K562 (cell line): ENCODE measurements around the gene DIPK1B. TPM values are rescaled to one million over a fixed set of nuclear protein-coding genes. Genes with fewer than 3 reads are reported as not detected.

Experiments used
- ATF7 ChIP-seq: fragments of 450-650 bp; IDR thresholded peaks from 2 replicates; pipeline ENCODE4 v1.7.1; 2014; ENCODE audit warnings: mild to moderate bottlenecking, moderate library complexity
- DDX20 ChIP-seq: fragments of 450-650 bp; IDR thresholded peaks from 2 replicates; pipeline ENCODE4 v1.6.1; 2016; ENCODE audit warnings: missing genetic modification characterization, low read depth, mild to moderate bottlenecking, missing compliant biosample characterization, moderate library complexity
- ELF2 ChIP-seq: fragments of 250-450 bp; sonication (Bioruptor Pico); IDR thresholded peaks from 2 replicates; pipeline ENCODE4 v1.5.0; 2021; ENCODE audit warnings: mild to moderate bottlenecking
- JUN ChIP-seq, 2 experiments: sonication (generic) in 1 of 2; formaldehyde crosslinking in 1 of 2; IDR thresholded peaks; 2 replicates each; pipeline versions ENCODE4 v1.6.1 to v1.8.0; 2012 to 2022; ENCODE audit warnings: borderline replicate concordance in 2 of 2, mild to moderate bottlenecking in 2 of 2, improper control_type of control experiment in 1 of 2, low read depth in 1 of 2, low read length in 1 of 2, missing genetic modification reagents in 1 of 2
- NCOA6 ChIP-seq: fragments of 450-650 bp; IDR thresholded peaks from 2 replicates; pipeline ENCODE4 v1.6.1; 2017; ENCODE audit warnings: mild to moderate bottlenecking
- OTX1 ChIP-seq: fragments of 450-650 bp; formaldehyde crosslinking; IDR thresholded peaks from 2 replicates; pipeline ENCODE4 v1.4.0; 2022; ENCODE audit warnings: mild to moderate bottlenecking
- PTTG1 ChIP-seq: fragments of 450-650 bp; IDR thresholded peaks from 2 replicates; pipeline ENCODE4 v1.6.1; 2016; ENCODE audit warnings: low read depth, mild to moderate bottlenecking, missing genetic modification characterization, missing compliant biosample characterization
- RAD21 ChIP-seq, 2 experiments: fragments of 250-450 bp in 1 of 2; fragments of 450-650 bp in 1 of 2; sonication (Bioruptor Pico) in 1 of 2; formaldehyde crosslinking in 1 of 2; IDR thresholded peaks in 1 of 2; conservative IDR thresholded peaks in 1 of 2; 2 replicates each; pipeline versions ENCODE4 v1.4.0 to v1.8.0; 2020 to 2022; ENCODE audit warnings: mild to moderate bottlenecking in 2 of 2, moderate library complexity in 1 of 2
- SAFB ChIP-seq: fragments of 200-400 bp; formaldehyde crosslinking; IDR thresholded peaks from 2 replicates; pipeline ENCODE4 v1.6.1; 2017; ENCODE audit warnings: low read depth, low read length, borderline replicate concordance
- SRSF7 ChIP-seq: fragments of 200-400 bp; formaldehyde crosslinking; optimal IDR thresholded peaks from 2 replicates; pipeline ENCODE3; 2017; ENCODE audit warnings: mild to moderate bottlenecking, low read depth, low read length
- ZNF436 ChIP-seq: fragments of 250-450, 450-650 bp; sonication (Bioruptor Pico); formaldehyde crosslinking; IDR thresholded peaks from 2 replicates; pipeline ENCODE4 v1.7.0; 2020; ENCODE audit warnings: mild to moderate bottlenecking
- ZNF445 ChIP-seq: fragments of 250-450 bp; sonication (Bioruptor Pico); IDR thresholded peaks from 2 replicates; pipeline ENCODE4 v1.4.0; 2020; ENCODE audit warnings: low read depth, mild to moderate bottlenecking, moderate library complexity
- polyA plus RNA-seq, 8 experiments: library from polyadenylated mRNA; depleted of rRNA in 4 of 8; stranded (reverse) in 5 of 8; unstranded in 3 of 8; fragments of >200 nt; fragmentation: Nextera tagmentation in 2 of 8; fragmentation: Illumina TruSeq in 1 of 8; extraction: Ambion mirVana in 2 of 8; extraction: Trizol in 1 of 8; gene quantifications; 2 replicates each; pipeline versions ENCODE4 v1.2.1 to v1.2.3, GENCODE V29; 2011 to 2014; ENCODE audit warnings: inconsistent platforms in 1 of 8, missing spikeins in 1 of 8
- total RNA-seq, 7 experiments: library from RNA; depleted of rRNA in 6 of 7; stranded (reverse); fragments of >200 nt in 6 of 7; fragmentation: Illumina TruSeq in 2 of 7; extraction: Trizol in 2 of 7; gene quantifications; 2 replicates each; pipeline versions ENCODE4 v1.2.1 to v1.2.3, GENCODE V29; 2011 to 2021; ENCODE audit warnings: low replicate concordance in 1 of 7
- TF ChIP-seq, protein P1 (sequence below): fragments of 450-650 bp; IDR thresholded peaks from 2 replicates; pipeline ENCODE4 v1.7.1; 2018; ENCODE audit warnings: mild to moderate bottlenecking, low read depth; ENCODE audit not compliant: partially characterized antibody
- TF ChIP-seq, protein P2 (sequence below), 2 experiments: fragments of 450-650 bp; conservative IDR thresholded peaks; 2 replicates each; pipeline ENCODE4 v1.6.1; 2017; ENCODE audit warnings: mild to moderate bottlenecking in 2 of 2, moderate library complexity in 2 of 2
- TF ChIP-seq, protein P3 (sequence below): sonication (generic); formaldehyde crosslinking; IDR thresholded peaks from 2 replicates; pipeline ENCODE4 v1.8.0; 2022; ENCODE audit warnings: mild to moderate bottlenecking, missing genetic modification reagents
- TF ChIP-seq, protein P4 (sequence below), 2 experiments: IDR thresholded peaks; 2 replicates each; pipeline ENCODE4 v1.6.1; 2011; ENCODE audit warnings: borderline replicate concordance in 1 of 2, control low read depth in 1 of 2, low read depth in 1 of 2, low read length in 1 of 2, mild to moderate bottlenecking in 1 of 2, mixed read lengths in 1 of 2, moderate library complexity in 1 of 2; ENCODE audit not compliant: insufficient read depth in 1 of 2, insufficient read length in 1 of 2, poor library complexity in 1 of 2, severe bottlenecking in 1 of 2; ENCODE audit errors: extremely low read depth in 1 of 2

The DIPK1B gene
- total and polyA plus RNA-seq, 9 of the 15 experiments (the other 6 are each of a cell fraction or from before 2014, with no cell fraction given), result 0.08 to 22.3 (median 5.9) TPM

DNA sequence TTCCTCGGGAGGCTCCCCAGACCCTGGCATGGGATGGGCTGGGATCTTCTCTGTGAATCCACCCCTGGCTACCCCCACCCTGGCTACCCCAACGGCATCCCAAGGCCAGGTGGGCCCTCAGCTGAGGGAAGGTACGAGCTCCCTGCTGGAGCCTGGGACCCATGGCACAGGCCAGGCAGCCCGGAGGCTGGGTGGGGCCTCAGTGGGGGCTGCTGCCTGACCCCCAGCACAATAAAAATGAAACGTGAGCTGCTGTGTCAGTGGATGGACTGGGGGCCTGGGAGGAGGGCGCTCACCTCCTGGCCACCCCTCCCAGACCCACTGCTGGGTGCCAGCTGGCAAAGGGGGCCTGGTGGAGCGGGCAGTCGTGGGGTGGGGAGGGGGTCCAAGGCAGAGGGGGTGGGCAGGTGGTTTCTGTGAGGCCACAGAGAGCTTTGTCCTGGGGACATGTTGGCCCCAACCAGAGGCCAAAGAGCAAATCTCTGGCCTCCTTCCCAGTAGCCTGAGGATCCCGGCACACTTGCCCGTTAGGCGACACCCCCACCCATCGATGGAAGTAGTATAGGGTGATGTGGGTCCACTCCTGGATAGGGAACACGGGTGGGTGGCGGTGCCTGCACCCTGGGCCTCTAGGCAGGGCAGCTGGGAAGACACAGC, 39.8 kb upstream of the DIPK1B start (continued):
- TF ChIP-seq, protein P1, sequence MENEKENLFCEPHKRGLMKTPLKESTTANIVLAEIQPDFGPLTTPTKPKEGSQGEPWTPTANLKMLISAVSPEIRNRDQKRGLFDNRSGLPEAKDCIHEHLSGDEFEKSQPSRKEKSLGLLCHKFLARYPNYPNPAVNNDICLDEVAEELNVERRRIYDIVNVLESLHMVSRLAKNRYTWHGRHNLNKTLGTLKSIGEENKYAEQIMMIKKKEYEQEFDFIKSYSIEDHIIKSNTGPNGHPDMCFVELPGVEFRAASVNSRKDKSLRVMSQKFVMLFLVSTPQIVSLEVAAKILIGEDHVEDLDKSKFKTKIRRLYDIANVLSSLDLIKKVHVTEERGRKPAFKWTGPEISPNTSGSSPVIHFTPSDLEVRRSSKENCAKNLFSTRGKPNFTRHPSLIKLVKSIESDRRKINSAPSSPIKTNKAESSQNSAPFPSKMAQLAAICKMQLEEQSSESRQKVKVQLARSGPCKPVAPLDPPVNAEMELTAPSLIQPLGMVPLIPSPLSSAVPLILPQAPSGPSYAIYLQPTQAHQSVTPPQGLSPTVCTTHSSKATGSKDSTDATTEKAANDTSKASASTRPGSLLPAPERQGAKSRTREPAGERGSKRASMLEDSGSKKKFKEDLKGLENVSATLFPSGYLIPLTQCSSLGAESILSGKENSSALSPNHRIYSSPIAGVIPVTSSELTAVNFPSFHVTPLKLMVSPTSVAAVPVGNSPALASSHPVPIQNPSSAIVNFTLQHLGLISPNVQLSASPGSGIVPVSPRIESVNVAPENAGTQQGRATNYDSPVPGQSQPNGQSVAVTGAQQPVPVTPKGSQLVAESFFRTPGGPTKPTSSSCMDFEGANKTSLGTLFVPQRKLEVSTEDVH, result no peak
- TF ChIP-seq NCOA6 (no peak), ELF2 (CRISPR knock-in tag) (no peak), ZNF445 (no peak), SRSF7 (no peak), RAD21 (CRISPR knock-in tag; conservative IDR thresholded peaks at IDR 0.05 in 1 of 2, IDR thresholded peaks at IDR 0.05 in 1 of 2) (no peak), PTTG1 (tag) (no peak), JUN (IDR thresholded peaks at IDR 0.05; ENCODE audit: borderline replicate concordance, low read depth, low read length) (no peak), JUN (CRISPR knock-in tag; IDR thresholded peaks at IDR 0.05; ENCODE audit: borderline replicate concordance) (no peak), OTX1 (peak; percentile 32; the same call in 1 of the 2 replicates), ZNF436 (CRISPR knock-in tag) (no peak; the same call in 1 of the 2 replicates), ATF7 (no peak), SAFB (peak; percentile 69), DDX20 (tag) (no peak)
- TF ChIP-seq, protein P2, sequence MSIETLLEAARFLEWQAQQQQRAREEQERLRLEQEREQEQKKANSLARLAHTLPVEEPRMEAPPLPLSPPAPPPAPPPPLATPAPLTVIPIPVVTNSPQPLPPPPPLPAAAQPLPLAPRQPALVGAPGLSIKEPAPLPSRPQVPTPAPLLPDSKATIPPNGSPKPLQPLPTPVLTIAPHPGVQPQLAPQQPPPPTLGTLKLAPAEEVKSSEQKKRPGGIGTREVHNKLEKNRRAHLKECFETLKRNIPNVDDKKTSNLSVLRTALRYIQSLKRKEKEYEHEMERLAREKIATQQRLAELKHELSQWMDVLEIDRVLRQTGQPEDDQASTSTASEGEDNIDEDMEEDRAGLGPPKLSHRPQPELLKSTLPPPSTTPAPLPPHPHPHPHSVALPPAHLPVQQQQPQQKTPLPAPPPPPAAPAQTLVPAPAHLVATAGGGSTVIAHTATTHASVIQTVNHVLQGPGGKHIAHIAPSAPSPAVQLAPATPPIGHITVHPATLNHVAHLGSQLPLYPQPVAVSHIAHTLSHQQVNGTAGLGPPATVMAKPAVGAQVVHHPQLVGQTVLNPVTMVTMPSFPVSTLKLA (conservative IDR thresholded peaks at IDR 0.05), result no peak
- TF ChIP-seq, protein P3, sequence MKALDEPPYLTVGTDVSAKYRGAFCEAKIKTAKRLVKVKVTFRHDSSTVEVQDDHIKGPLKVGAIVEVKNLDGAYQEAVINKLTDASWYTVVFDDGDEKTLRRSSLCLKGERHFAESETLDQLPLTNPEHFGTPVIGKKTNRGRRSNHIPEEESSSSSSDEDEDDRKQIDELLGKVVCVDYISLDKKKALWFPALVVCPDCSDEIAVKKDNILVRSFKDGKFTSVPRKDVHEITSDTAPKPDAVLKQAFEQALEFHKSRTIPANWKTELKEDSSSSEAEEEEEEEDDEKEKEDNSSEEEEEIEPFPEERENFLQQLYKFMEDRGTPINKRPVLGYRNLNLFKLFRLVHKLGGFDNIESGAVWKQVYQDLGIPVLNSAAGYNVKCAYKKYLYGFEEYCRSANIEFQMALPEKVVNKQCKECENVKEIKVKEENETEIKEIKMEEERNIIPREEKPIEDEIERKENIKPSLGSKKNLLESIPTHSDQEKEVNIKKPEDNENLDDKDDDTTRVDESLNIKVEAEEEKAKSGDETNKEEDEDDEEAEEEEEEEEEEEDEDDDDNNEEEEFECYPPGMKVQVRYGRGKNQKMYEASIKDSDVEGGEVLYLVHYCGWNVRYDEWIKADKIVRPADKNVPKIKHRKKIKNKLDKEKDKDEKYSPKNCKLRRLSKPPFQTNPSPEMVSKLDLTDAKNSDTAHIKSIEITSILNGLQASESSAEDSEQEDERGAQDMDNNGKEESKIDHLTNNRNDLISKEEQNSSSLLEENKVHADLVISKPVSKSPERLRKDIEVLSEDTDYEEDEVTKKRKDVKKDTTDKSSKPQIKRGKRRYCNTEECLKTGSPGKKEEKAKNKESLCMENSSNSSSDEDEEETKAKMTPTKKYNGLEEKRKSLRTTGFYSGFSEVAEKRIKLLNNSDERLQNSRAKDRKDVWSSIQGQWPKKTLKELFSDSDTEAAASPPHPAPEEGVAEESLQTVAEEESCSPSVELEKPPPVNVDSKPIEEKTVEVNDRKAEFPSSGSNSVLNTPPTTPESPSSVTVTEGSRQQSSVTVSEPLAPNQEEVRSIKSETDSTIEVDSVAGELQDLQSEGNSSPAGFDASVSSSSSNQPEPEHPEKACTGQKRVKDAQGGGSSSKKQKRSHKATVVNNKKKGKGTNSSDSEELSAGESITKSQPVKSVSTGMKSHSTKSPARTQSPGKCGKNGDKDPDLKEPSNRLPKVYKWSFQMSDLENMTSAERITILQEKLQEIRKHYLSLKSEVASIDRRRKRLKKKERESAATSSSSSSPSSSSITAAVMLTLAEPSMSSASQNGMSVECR (CRISPR knock-in tag), result no peak
- TF ChIP-seq, protein P4, sequence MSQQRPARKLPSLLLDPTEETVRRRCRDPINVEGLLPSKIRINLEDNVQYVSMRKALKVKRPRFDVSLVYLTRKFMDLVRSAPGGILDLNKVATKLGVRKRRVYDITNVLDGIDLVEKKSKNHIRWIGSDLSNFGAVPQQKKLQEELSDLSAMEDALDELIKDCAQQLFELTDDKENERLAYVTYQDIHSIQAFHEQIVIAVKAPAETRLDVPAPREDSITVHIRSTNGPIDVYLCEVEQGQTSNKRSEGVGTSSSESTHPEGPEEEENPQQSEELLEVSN (IDR thresholded peaks at IDR 0.05; ENCODE audit: borderline replicate concordance in 1 of 2, extremely low read depth in 1 of 2, insufficient read depth in 1 of 2, insufficient read length in 1 of 2, low read depth in 1 of 2, low read length in 1 of 2, poor library complexity in 1 of 2, severe bottlenecking in 1 of 2), result no peak
